Breast epithelium (tissue), 3 donors: ENCODE measurements around the gene MME.

Experiments
- POLR2A ChIP-seq: fragments of 450-650 bp; IDR thresholded peaks from one replicate; pipeline ENCODE4 v1.6.1; 2016; ENCODE audit warnings: antibody characterized with exemption, mild to moderate bottlenecking, moderate library complexity
- TF ChIP-seq, protein P1 (sequence below), 3 donors: fragments of 450-650 bp; IDR thresholded peaks; one replicate each; pipeline ENCODE4 v1.5.1; 2016 to 2017; ENCODE audit warnings: antibody characterized with exemption in 3 of 3, mild to moderate bottlenecking in 3 of 3, moderate library complexity in 3 of 3

DNA sequence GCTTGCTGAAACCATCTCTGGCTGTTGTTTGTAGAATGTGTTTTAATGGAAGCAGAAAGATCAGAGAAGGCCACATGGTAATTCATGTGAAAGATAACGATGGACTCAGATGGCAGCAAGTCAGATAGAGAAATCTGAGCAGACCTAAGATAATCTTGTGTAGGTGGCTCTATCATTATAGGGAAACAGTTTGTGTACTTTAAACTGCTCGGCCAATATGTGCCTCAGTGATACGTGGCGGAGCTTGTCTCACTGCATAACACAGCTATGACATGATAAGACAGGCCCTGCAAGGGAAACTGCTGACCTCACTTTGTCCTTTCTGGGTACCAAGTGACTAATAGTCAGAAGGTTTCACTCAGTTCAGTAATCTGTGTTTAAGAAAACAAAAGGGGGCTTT lies 51.0 kb downstream of the MME start:
- TF ChIP-seq, protein P1, sequence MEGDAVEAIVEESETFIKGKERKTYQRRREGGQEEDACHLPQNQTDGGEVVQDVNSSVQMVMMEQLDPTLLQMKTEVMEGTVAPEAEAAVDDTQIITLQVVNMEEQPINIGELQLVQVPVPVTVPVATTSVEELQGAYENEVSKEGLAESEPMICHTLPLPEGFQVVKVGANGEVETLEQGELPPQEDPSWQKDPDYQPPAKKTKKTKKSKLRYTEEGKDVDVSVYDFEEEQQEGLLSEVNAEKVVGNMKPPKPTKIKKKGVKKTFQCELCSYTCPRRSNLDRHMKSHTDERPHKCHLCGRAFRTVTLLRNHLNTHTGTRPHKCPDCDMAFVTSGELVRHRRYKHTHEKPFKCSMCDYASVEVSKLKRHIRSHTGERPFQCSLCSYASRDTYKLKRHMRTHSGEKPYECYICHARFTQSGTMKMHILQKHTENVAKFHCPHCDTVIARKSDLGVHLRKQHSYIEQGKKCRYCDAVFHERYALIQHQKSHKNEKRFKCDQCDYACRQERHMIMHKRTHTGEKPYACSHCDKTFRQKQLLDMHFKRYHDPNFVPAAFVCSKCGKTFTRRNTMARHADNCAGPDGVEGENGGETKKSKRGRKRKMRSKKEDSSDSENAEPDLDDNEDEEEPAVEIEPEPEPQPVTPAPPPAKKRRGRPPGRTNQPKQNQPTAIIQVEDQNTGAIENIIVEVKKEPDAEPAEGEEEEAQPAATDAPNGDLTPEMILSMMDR (IDR thresholded peaks at IDR 0.05), result no peak
- no peak for TF ChIP-seq POLR2A
